Neural progenitor cell (in vitro differentiated cells): ENCODE results near the gene GP9. TPM values are rescaled to one million over a fixed set of nuclear protein-coding genes. Genes with fewer than 3 reads are reported as not detected.

Experiments
- DNase-seq: peaks from one replicate; pipeline ENCODE4 v3.0.0-alpha.2; 2016; ENCODE audit warnings: low spot score
- H2AFZ ChIP-seq: fragments of 200-600 bp; sonication (generic); replicated peaks from 2 replicates; pipeline ENCODE4 v1.6.1; 2016; ENCODE audit warnings: antibody characterized with exemption
- H3F3A ChIP-seq: fragments of 200-600 bp; sonication (generic); 2 replicates; pipeline ENCODE4 v1.6.1; 2016; ENCODE audit warnings: antibody characterized with exemption, low read depth
- H3K27ac ChIP-seq: fragments of 200-600 bp; sonication (generic); 2 replicates; pipeline ENCODE4 v1.5.1; 2016; ENCODE audit warnings: mild to moderate bottlenecking
- H3K27me3 ChIP-seq: fragments of 200-600 bp; sonication (generic); 2 replicates; pipeline ENCODE4 v1.6.1; 2016; ENCODE audit warnings: mild to moderate bottlenecking, moderate library complexity
- H3K36me3 ChIP-seq: fragments of 200-600 bp; sonication (generic); 2 replicates; pipeline ENCODE4 v1.5.1; 2016
- H3K4me1 ChIP-seq: fragments of 200-600 bp; sonication (generic); 2 replicates; pipeline ENCODE4 v1.6.1; 2016; ENCODE audit warnings: mixed run types
- H3K4me2 ChIP-seq: fragments of 200-600 bp; sonication (generic); 2 replicates; pipeline ENCODE4 v1.6.1; 2016
- H3K4me3 ChIP-seq: fragments of 200-600 bp; sonication (generic); 2 replicates; pipeline ENCODE4 v1.5.1; 2016
- H3K79me2 ChIP-seq: fragments of 200-600 bp; sonication (generic); 2 replicates; pipeline ENCODE4 v1.6.1; 2016; ENCODE audit warnings: low read depth
- H3K9ac ChIP-seq: fragments of 200-600 bp; sonication (generic); 2 replicates; pipeline ENCODE4 v1.6.1; 2016
- H3K9me3 ChIP-seq: fragments of 200-600 bp; sonication (generic); 2 replicates; pipeline ENCODE4 v1.5.1; 2016; ENCODE audit warnings: low read depth
- H4K20me1 ChIP-seq: fragments of 200-600 bp; sonication (generic); 2 replicates; pipeline ENCODE4 v1.6.1; 2016; ENCODE audit warnings: low read depth
- H3K27ac Mint-ChIP-seq: 3 replicates; pipeline ENCODE4 v1.8.0; 2021; ENCODE audit warnings: mixed read lengths
- H3K27me3 Mint-ChIP-seq: 2 replicates; pipeline ENCODE4 v1.8.0; 2022; ENCODE audit warnings: low read depth, mild to moderate bottlenecking, inconsistent platforms, moderate library complexity, mixed read lengths; ENCODE audit not compliant: insufficient read depth
- H3K36me3 Mint-ChIP-seq: 3 replicates; pipeline ENCODE4 v1.8.0; 2021; ENCODE audit warnings: mixed read lengths
- H3K4me1 Mint-ChIP-seq: 3 replicates; pipeline ENCODE4 v1.8.0; 2021; ENCODE audit warnings: mixed read lengths
- H3K4me3 Mint-ChIP-seq: 3 replicates; pipeline ENCODE4 v1.8.0; 2021; ENCODE audit warnings: mild to moderate bottlenecking, moderate library complexity, mixed read lengths
- H3K9me3 Mint-ChIP-seq: 3 replicates; pipeline ENCODE4 v1.8.0; 2020; ENCODE audit warnings: mixed read lengths
- CTCF ChIP-seq: fragments of 200-600 bp; sonication (generic); IDR thresholded peaks from 2 replicates; pipeline ENCODE4 v1.5.1; 2017; ENCODE audit warnings: antibody characterized with exemption, mild to moderate bottlenecking
- EZH2 ChIP-seq: fragments of 200-600 bp; sonication (generic); IDR thresholded peaks from 2 replicates; pipeline ENCODE4 v1.6.1; 2017; ENCODE audit warnings: antibody characterized with exemption, mild to moderate bottlenecking, moderate library complexity
- EZH2phosphoT487 ChIP-seq: fragments of 200-600 bp; sonication (generic); IDR thresholded peaks from 2 replicates; pipeline ENCODE4 v1.6.1; 2017; ENCODE audit warnings: antibody characterized with exemption
- total RNA-seq: library from RNA; depleted of rRNA; stranded (reverse); fragments of >200 nt; gene quantifications from 2 replicates; pipeline ENCODE4 v1.2.3, GENCODE V29; 2015; ENCODE audit warnings: low replicate concordance

GP9 gene
- total RNA-seq, 1 donor from 2014 or later: not detected

GRCh38 chr3:129046732-129047552 lies 13.6 kb upstream of the GP9 start:
- H3K9me3 Mint-ChIP-seq: peaks cover 40% of the 10 kb centered on the region

GRCh38 chr3:129047553-129047839 lies 13.1 kb upstream of the GP9 start:
- Mint-ChIP-seq H3K27ac (no peak overlapping the region), H3K4me3 (no peak overlapping the region), H3K36me3 (peaks cover 16% of the 10 kb centered on the region), H3K27me3 (peaks cover 3% of the 10 kb centered on the region), H3K4me1 (peaks cover 4% of the 10 kb centered on the region), H3K9me3 (peaks cover 35% of the 10 kb centered on the region)
- Histone ChIP-seq H3K36me3 (no peaks in the 10 kb centered on the region), H2AFZ (no peak overlapping the region), H4K20me1 (no peaks in the 10 kb centered on the region), H3K4me1 (no peaks in the 10 kb centered on the region), H3K9me3 (no peaks in the 10 kb centered on the region), H3K79me2 (no peaks in the 10 kb centered on the region), H3K27ac (no peak overlapping the region), H3K27me3 (no peaks in the 10 kb centered on the region), H3F3A (no peaks in the 10 kb centered on the region), H3K4me3 (no peak overlapping the region), H3K9ac (no peak overlapping the region), H3K4me2 (no peak overlapping the region)
- TF ChIP-seq CTCF (no peak), EZH2phosphoT487 (no peak), EZH2 (no peak)
- no peak for DNase-seq

More at GRCh38 chr3:129046732-129047552, 13.6 kb upstream of the GP9 start:
- H3K4me1 Mint-ChIP-seq: peaks cover 1% of the 10 kb centered on the region
- peaks cover 3% of the 10 kb centered on the region for H3K27me3 Mint-ChIP-seq
- TF ChIP-seq CTCF (no peak), EZH2 (no peak), EZH2phosphoT487 (no peak)
- Histone ChIP-seq H2AFZ (no peak overlapping the region), H3K4me1 (no peaks in the 10 kb centered on the region), H3K4me2 (no peak overlapping the region), H3K9ac (no peak overlapping the region), H3K9me3 (no peaks in the 10 kb centered on the region), H3K27me3 (no peaks in the 10 kb centered on the region), H4K20me1 (no peaks in the 10 kb centered on the region), H3K79me2 (no peaks in the 10 kb centered on the region), H3K27ac (no peak overlapping the region), H3F3A (no peaks in the 10 kb centered on the region), H3K4me3 (no peak overlapping the region), H3K36me3 (no peaks in the 10 kb centered on the region)
- DNase-seq: no peak
- H3K36me3 Mint-ChIP-seq: peaks cover 22% of the 10 kb centered on the region
- no peak overlapping the region for H3K4me3 Mint-ChIP-seq
- H3K27ac Mint-ChIP-seq: no peak overlapping the region

GRCh38 chr3:129050556-129051295 lies 9.9 kb upstream of the GP9 start:
- Histone ChIP-seq H3K4me2 (no peak overlapping the region), H2AFZ (no peak overlapping the region), H3K36me3 (no peaks in the 10 kb centered on the region), H3K9me3 (no peaks in the 10 kb centered on the region), H3K4me3 (no peak overlapping the region), H3K79me2 (no peaks in the 10 kb centered on the region), H3F3A (no peaks in the 10 kb centered on the region), H3K4me1 (no peaks in the 10 kb centered on the region), H3K27me3 (no peaks in the 10 kb centered on the region), H3K9ac (no peak overlapping the region), H4K20me1 (no peaks in the 10 kb centered on the region), H3K27ac (no peak overlapping the region)
- H3K27me3 Mint-ChIP-seq: no peaks in the 10 kb centered on the region
- no peak overlapping the region for H3K27ac Mint-ChIP-seq
- TF ChIP-seq EZH2phosphoT487: no peak
- TF ChIP-seq CTCF: no peak
- no peak for TF ChIP-seq EZH2
- peaks cover 25% of the 10 kb centered on the region for H3K4me1 Mint-ChIP-seq
- peaks cover 14% of the 10 kb centered on the region for H3K9me3 Mint-ChIP-seq
- no peak overlapping the region for H3K4me3 Mint-ChIP-seq
- peaks cover 6% of the 10 kb centered on the region for H3K36me3 Mint-ChIP-seq
- no peak for DNase-seq
